AG09319 (cell line): ENCODE data around the gene SLBP.

ENCODE experiments used
- DNase-seq: peaks from one replicate; pipeline ENCODE4 v3.0.0-alpha.2; 2010; ENCODE audit warnings: low read depth; ENCODE audit errors: extremely low read depth
- TF ChIP-seq, protein P1 (sequence below): IDR thresholded peaks from 2 replicates; pipeline ENCODE4 v1.5.1; 2011; ENCODE audit warnings: low read depth, mild to moderate bottlenecking, inconsistent platforms, low read length, moderate library complexity

Gene SLBP

GRCh38 chr4:1752284-1753041, 40.3 kb upstream of the SLBP start:
- no peak for DNase-seq
- TF ChIP-seq, protein P1, sequence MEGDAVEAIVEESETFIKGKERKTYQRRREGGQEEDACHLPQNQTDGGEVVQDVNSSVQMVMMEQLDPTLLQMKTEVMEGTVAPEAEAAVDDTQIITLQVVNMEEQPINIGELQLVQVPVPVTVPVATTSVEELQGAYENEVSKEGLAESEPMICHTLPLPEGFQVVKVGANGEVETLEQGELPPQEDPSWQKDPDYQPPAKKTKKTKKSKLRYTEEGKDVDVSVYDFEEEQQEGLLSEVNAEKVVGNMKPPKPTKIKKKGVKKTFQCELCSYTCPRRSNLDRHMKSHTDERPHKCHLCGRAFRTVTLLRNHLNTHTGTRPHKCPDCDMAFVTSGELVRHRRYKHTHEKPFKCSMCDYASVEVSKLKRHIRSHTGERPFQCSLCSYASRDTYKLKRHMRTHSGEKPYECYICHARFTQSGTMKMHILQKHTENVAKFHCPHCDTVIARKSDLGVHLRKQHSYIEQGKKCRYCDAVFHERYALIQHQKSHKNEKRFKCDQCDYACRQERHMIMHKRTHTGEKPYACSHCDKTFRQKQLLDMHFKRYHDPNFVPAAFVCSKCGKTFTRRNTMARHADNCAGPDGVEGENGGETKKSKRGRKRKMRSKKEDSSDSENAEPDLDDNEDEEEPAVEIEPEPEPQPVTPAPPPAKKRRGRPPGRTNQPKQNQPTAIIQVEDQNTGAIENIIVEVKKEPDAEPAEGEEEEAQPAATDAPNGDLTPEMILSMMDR: no peak

GRCh38 chr4:1751919-1752283, 39.8 kb upstream of the SLBP start:
- TF ChIP-seq, protein P1: no peak
- DNase-seq: no peak

DNA sequence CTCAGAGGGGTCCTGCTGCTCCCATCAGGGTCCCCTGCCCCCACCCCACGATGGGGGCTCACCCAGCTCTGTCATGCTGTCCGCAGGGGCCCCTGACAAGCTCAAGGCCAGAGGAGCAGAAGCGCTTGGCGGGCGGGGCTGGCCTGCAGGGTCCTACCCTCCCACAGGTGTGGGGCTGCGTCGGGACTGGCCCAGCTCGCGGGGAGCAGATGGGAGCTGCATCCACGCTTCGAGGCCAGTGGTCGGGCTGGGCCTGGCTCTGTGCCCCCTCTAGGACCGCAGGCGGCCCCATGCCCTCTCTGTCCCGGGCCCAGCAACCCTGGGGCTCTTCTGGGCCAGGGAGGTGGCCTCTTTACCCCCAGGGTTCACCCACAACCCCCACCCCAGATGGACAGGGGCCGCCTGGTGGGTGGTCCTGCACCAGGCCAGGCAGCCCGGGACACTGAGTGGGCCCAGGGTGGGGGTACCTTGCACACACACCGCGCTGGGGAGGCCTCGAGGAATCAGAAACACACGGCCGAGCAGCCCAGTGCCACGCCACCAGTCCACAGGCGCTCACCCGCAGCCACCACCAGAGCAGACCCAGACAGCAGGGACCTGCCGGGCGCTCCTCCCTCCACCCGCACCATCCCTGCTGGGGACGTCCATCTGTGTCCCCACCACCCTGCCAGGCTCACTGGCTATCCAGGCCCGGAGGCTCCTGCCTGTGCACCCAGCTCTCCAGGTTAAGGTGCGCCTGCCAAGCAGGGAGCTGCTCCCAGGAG, 39.2 kb upstream of the SLBP start:
- TF ChIP-seq, protein P1: no peak
- DNase-seq: no peak

DNA sequence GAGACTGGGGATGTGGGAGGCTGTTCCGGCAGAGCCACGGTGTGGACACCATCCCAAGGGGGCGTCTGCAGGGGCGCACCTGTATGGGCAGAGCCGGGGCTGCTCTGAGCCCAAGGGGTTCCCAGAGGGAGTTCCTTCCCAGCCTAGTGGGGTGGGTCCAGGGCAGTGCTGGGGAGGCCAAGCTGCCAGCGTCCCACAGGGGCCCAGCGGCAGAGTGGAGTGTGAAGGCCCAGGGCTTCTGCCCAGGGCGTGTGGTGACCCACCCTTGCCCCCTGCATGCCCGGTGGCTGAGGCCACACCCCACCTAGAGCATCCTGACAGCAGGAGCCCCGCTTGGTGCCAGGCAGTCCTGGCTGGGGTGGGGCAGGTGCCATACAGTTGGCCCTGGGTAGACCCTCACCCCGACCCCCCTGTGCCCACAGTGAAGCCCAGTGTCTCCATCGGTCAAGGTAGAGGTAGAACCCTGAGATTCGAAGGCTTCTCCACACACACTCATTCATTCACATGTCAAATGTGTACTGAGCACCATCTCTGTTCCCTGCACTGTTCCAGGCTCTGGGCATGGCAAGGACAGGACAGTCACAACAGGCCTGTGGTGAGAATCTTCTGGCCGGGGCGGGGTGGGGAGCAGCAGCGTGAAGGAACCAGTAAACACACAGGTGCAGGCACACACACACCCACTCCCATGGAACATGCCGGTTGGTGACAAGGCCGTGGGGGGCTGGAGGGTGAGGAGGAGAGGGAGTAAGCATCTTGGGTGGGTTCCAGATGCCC, 38.4 kb upstream of the SLBP start:
- TF ChIP-seq, protein P1: no peak
- no peak for DNase-seq

GRCh38 chr4:1749826-1750225, 37.7 kb upstream of the SLBP start:
- TF ChIP-seq, protein P1: no peak
- no peak for DNase-seq

GRCh38 chr4:1749370-1749769, 37.3 kb upstream of the SLBP start:
- DNase-seq: no peak
- TF ChIP-seq, protein P1: no peak
